WTC11 (cell line): ENCODE measurements around the gene FBN3. TPM values are rescaled to one million over a fixed set of nuclear protein-coding genes. Genes with fewer than 3 reads are reported as not detected.

Experiments used
- ATAC-seq: fragments of 200-7000 bp; cut with Tn5 transposase; 2 replicates; pipeline ENCODE4 v1.10.0; 2021; ENCODE audit warnings: mild to moderate bottlenecking, moderate library complexity
- CTCF ChIA-PET: fragments of 300-600 bp; sonication (Branson Sonifier 250); formaldehyde crosslinking; loops from one replicate; lab custom pipeline; 2021; ENCODE audit warnings: antibody characterized with exemption; lab: Charles Lee
- POLR2A ChIA-PET: fragments of 350-600 bp; sonication (Branson Sonifier 250); formaldehyde crosslinking; loops from one replicate; lab custom pipeline; 2021; ENCODE audit warnings: antibody characterized with exemption; lab: Charles Lee
- DNase-seq: peaks from one replicate; pipeline ENCODE4 v3.0.0; 2021; ENCODE audit warnings: low spot score
- H3K27ac Mint-ChIP-seq: 2 replicates; pipeline ENCODE4 v1.8.0; 2021; ENCODE audit warnings: mixed read lengths
- H3K27me3 Mint-ChIP-seq: 2 replicates; pipeline ENCODE4 v1.8.0; 2021; ENCODE audit warnings: low read depth, mild to moderate bottlenecking, moderate library complexity, mixed read lengths
- H3K36me3 Mint-ChIP-seq: 2 replicates; pipeline ENCODE4 v1.8.0; 2021; ENCODE audit warnings: mixed read lengths
- H3K4me1 Mint-ChIP-seq: 2 replicates; pipeline ENCODE4 v1.8.0; 2022; ENCODE audit warnings: mixed read lengths
- H3K4me3 Mint-ChIP-seq: 2 replicates; pipeline ENCODE4 v1.8.0; 2021; ENCODE audit warnings: mild to moderate bottlenecking, moderate library complexity, mixed read lengths
- H3K9me3 Mint-ChIP-seq: 2 replicates; pipeline ENCODE4 v1.8.0; 2021; ENCODE audit warnings: mixed read lengths
- AFF4 ChIP-seq: sonication (generic); formaldehyde crosslinking; IDR thresholded peaks from 2 replicates; pipeline ENCODE4 v1.8.1; 2023; ENCODE audit warnings: mild to moderate bottlenecking, missing genetic modification reagents, borderline replicate concordance
- CBFB ChIP-seq: sonication (generic); formaldehyde crosslinking; IDR thresholded peaks from 2 replicates; pipeline ENCODE4 v1.8.1; 2022; ENCODE audit warnings: mild to moderate bottlenecking, low read depth, missing genetic modification reagents
- CREB1 ChIP-seq: sonication (generic); formaldehyde crosslinking; IDR thresholded peaks from 2 replicates; pipeline ENCODE4 v1.8.0; 2023; ENCODE audit warnings: mild to moderate bottlenecking, missing genetic modification reagents
- CREM ChIP-seq: sonication (generic); formaldehyde crosslinking; IDR thresholded peaks from 2 replicates; pipeline ENCODE4 v1.8.1; 2022; ENCODE audit warnings: mild to moderate bottlenecking, missing genetic modification reagents, moderate library complexity
- E2F1 ChIP-seq: sonication (generic); formaldehyde crosslinking; IDR thresholded peaks from 2 replicates; pipeline ENCODE4 v1.8.0; 2022; ENCODE audit warnings: mild to moderate bottlenecking, missing genetic modification reagents
- ERG ChIP-seq: fragments of 250-450 bp; sonication (Bioruptor Pico); IDR thresholded peaks from 2 replicates; pipeline ENCODE4 v1.8.0; 2021; ENCODE audit warnings: mild to moderate bottlenecking
- ETV6 ChIP-seq: sonication (generic); formaldehyde crosslinking; IDR thresholded peaks from 2 replicates; pipeline ENCODE4 v1.8.1; 2022; ENCODE audit warnings: mild to moderate bottlenecking, missing genetic modification reagents
- FOXK1 ChIP-seq: sonication (generic); formaldehyde crosslinking; IDR thresholded peaks from 2 replicates; pipeline ENCODE4 v1.8.0; 2022; ENCODE audit warnings: mild to moderate bottlenecking, moderate library complexity, missing genetic modification reagents
- GABPB1 ChIP-seq: sonication (generic); formaldehyde crosslinking; IDR thresholded peaks from 2 replicates; pipeline ENCODE4 v1.8.1; 2023; ENCODE audit warnings: mild to moderate bottlenecking, missing genetic modification reagents
- GTF2I ChIP-seq: fragments of 250-450 bp; sonication (Bioruptor Pico); conservative IDR thresholded peaks from 2 replicates; pipeline ENCODE4 v1.4.0; 2021; ENCODE audit warnings: mild to moderate bottlenecking
- JUN ChIP-seq: sonication (generic); formaldehyde crosslinking; IDR thresholded peaks from 2 replicates; pipeline ENCODE4 v1.8.0; 2023; ENCODE audit warnings: mild to moderate bottlenecking, missing genetic modification reagents
- MXD4 ChIP-seq: fragments of 250-450 bp; sonication (Bioruptor Pico); IDR thresholded peaks from 2 replicates; pipeline ENCODE4 v1.8.0; 2021; ENCODE audit warnings: mild to moderate bottlenecking, moderate library complexity, borderline replicate concordance
- NFATC4 ChIP-seq: fragments of 250-450 bp; sonication (Bioruptor Pico); IDR thresholded peaks from 2 replicates; pipeline ENCODE4 v1.9.0; 2021; ENCODE audit warnings: mild to moderate bottlenecking
- NR1H2 ChIP-seq: sonication (generic); formaldehyde crosslinking; IDR thresholded peaks from 2 replicates; pipeline ENCODE4 v1.9.0; 2021; ENCODE audit warnings: mild to moderate bottlenecking, moderate library complexity, missing genetic modification reagents
- NR3C1 ChIP-seq: sonication (generic); formaldehyde crosslinking; conservative IDR thresholded peaks from 2 replicates; pipeline ENCODE4 v1.8.1; 2023; ENCODE audit warnings: low read depth, mild to moderate bottlenecking, missing genetic modification reagents
- SP1 ChIP-seq: sonication (generic); formaldehyde crosslinking; conservative IDR thresholded peaks from 2 replicates; pipeline ENCODE4 v1.8.1; 2022; ENCODE audit warnings: missing genetic modification reagents
- STAT6 ChIP-seq: sonication (generic); formaldehyde crosslinking; conservative IDR thresholded peaks from 2 replicates; pipeline ENCODE4 v1.8.1; 2023; ENCODE audit warnings: mild to moderate bottlenecking, low read depth, missing genetic modification reagents, moderate library complexity
- TEAD4 ChIP-seq: sonication (generic); formaldehyde crosslinking; IDR thresholded peaks from 2 replicates; pipeline ENCODE4 v1.8.0; 2022; ENCODE audit warnings: mild to moderate bottlenecking, missing genetic modification reagents
- TP53 ChIP-seq: sonication (generic); formaldehyde crosslinking; IDR thresholded peaks from 2 replicates; pipeline ENCODE4 v1.8.1; 2023; ENCODE audit warnings: mild to moderate bottlenecking, missing genetic modification reagents
- USF1 ChIP-seq: sonication (generic); formaldehyde crosslinking; IDR thresholded peaks from 2 replicates; pipeline ENCODE4 v1.8.0; 2022; ENCODE audit warnings: mild to moderate bottlenecking, missing genetic modification reagents
- ZMAT4 ChIP-seq: fragments of 250-450 bp; sonication (Bioruptor Pico); IDR thresholded peaks from 2 replicates; pipeline ENCODE4 v1.9.0; 2021; ENCODE audit warnings: mild to moderate bottlenecking
- ZNF121 ChIP-seq: sonication (generic); formaldehyde crosslinking; IDR thresholded peaks from 2 replicates; pipeline ENCODE4 v1.8.0; 2023; ENCODE audit warnings: missing genetic modification reagents
- ZNF219 ChIP-seq: sonication (generic); formaldehyde crosslinking; IDR thresholded peaks from 2 replicates; pipeline ENCODE4 v1.8.0; 2023; ENCODE audit warnings: missing genetic modification reagents, mild to moderate bottlenecking, borderline replicate concordance
- ZNF263 ChIP-seq: sonication (generic); formaldehyde crosslinking; IDR thresholded peaks from 2 replicates; pipeline ENCODE4 v1.8.1; 2022; ENCODE audit warnings: low read depth, mild to moderate bottlenecking, moderate library complexity, missing genetic modification reagents
- ZNF317 ChIP-seq: sonication (generic); formaldehyde crosslinking; IDR thresholded peaks from 2 replicates; pipeline ENCODE4 v1.8.1; 2023; ENCODE audit warnings: low read depth, mild to moderate bottlenecking, moderate library complexity, missing genetic modification reagents, borderline replicate concordance
- ZNF512 ChIP-seq: sonication (generic); formaldehyde crosslinking; IDR thresholded peaks from 2 replicates; pipeline ENCODE4 v1.8.1; 2022; ENCODE audit warnings: missing genetic modification reagents, borderline replicate concordance
- total RNA-seq: library from RNA; stranded (reverse); gene quantifications from 3 replicates; pipeline ENCODE4 v1.2.3, GENCODE V29; 2021

The FBN3 gene
- total RNA-seq, 1 experiment from 2014 or later: 54.8 TPM

- H3K27ac Mint-ChIP-seq: no peak overlapping the region
- POLR2A ChIA-PET: no interaction called here
- CTCF ChIA-PET: no interaction called here
- DNase-seq (no peak), ATAC-seq (no peak)
- H3K36me3 Mint-ChIP-seq: peaks cover 36% of the 10 kb centered on the region
- no peak overlapping the region for H3K4me3 Mint-ChIP-seq
- no peaks in the 10 kb centered on the region for H3K9me3 Mint-ChIP-seq
- H3K4me1 Mint-ChIP-seq: peaks cover 7% of the 10 kb centered on the region
- TF ChIP-seq NFATC4 (CRISPR knock-in tag) (no peak), E2F1 (CRISPR knock-in tag) (no peak), NR1H2 (CRISPR knock-in tag) (no peak), AFF4 (no peak), ETV6 (CRISPR knock-in tag) (no peak), NR3C1 (CRISPR knock-in tag) (no peak), ZNF219 (CRISPR knock-in tag) (no peak), ZNF121 (no peak), TEAD4 (CRISPR knock-in tag) (no peak), FOXK1 (CRISPR knock-in tag) (no peak), CREM (CRISPR knock-in tag) (no peak), ZNF317 (CRISPR knock-in tag) (no peak)
- H3K27me3 Mint-ChIP-seq: no peaks in the 10 kb centered on the region
Observed at GRCh38 chr19:8138201-8138600, 11.2 kb downstream of the FBN3 start.

GRCh38 chr19:8137425-8137824 is 12.0 kb downstream of the FBN3 start:
- POLR2A ChIA-PET: no interaction called here
- H3K36me3 Mint-ChIP-seq: peaks cover 40% of the 10 kb centered on the region
- H3K4me3 Mint-ChIP-seq: no peak overlapping the region
- no peak overlapping the region for H3K27ac Mint-ChIP-seq
- DNase-seq (no peak), ATAC-seq (no peak)
- H3K9me3 Mint-ChIP-seq: no peaks in the 10 kb centered on the region
- peaks cover 2% of the 10 kb centered on the region; the same call in 1 of the 2 replicates for H3K4me1 Mint-ChIP-seq
- H3K27me3 Mint-ChIP-seq: no peaks in the 10 kb centered on the region
- CTCF ChIA-PET: no interaction called here
- TF ChIP-seq JUN (CRISPR knock-in tag) (no peak), ZMAT4 (no peak), USF1 (CRISPR knock-in tag) (no peak), ERG (CRISPR knock-in tag) (no peak), MXD4 (no peak), CBFB (CRISPR knock-in tag) (no peak), ZNF263 (no peak), ETV6 (CRISPR knock-in tag) (no peak), GTF2I (CRISPR knock-in tag) (no peak), SP1 (no peak), CREB1 (no peak), GABPB1 (CRISPR knock-in tag) (no peak), ZNF512 (CRISPR knock-in tag) (no peak), STAT6 (CRISPR knock-in tag) (no peak), TP53 (CRISPR knock-in tag) (no peak)
